Liver (tissue), 9 donors: ENCODE data around the gene KRT76. TPM values are rescaled to one million over a fixed set of nuclear protein-coding genes. Genes with fewer than 3 reads are reported as not detected.

ENCODE experiments used
- DNase-seq: peaks from one replicate; pipeline ENCODE4 v3.0.0-alpha.2; 2017; ENCODE audit warnings: low spot score
- H3K27ac ChIP-seq, 2 donors: one replicate each; pipeline ENCODE4 v1.7.0; 2013; ENCODE audit warnings: inconsistent platforms in 2 of 2, low read length in 2 of 2, control low read depth in 1 of 2, low read depth in 1 of 2, mild to moderate bottlenecking in 1 of 2
- H3K27me3 ChIP-seq, 4 donors: one replicate each; pipeline versions ENCODE4 v1.6.1 to v1.7.0; 2013; ENCODE audit warnings: low read length in 3 of 4, inconsistent platforms in 1 of 4, mild to moderate bottlenecking in 1 of 4, moderate library complexity in 1 of 4; ENCODE audit not compliant: control insufficient read depth in 4 of 4, insufficient read depth in 4 of 4
- H3K36me3 ChIP-seq, 4 donors: one replicate each; pipeline versions ENCODE4 v1.6.1 to v1.7.0; 2013; ENCODE audit warnings: low read length in 3 of 4, mild to moderate bottlenecking in 3 of 4, low read depth in 1 of 4, moderate library complexity in 1 of 4; ENCODE audit not compliant: control insufficient read depth in 4 of 4, insufficient read depth in 3 of 4
- H3K4me1 ChIP-seq, 4 donors: one replicate each; pipeline versions ENCODE4 v1.6.1 to v1.7.0; 2013; ENCODE audit warnings: low read length in 3 of 4, mild to moderate bottlenecking in 3 of 4, moderate library complexity in 1 of 4; ENCODE audit not compliant: control insufficient read depth in 4 of 4, insufficient read depth in 4 of 4
- H3K4me3 ChIP-seq, 3 donors: one replicate each; pipeline versions ENCODE4 v1.6.1 to v1.7.0; 2013; ENCODE audit warnings: low read length in 3 of 3, control low read depth in 1 of 3, low read depth in 1 of 3, mild to moderate bottlenecking in 1 of 3
- H3K9ac ChIP-seq, 2 donors: one replicate each; pipeline ENCODE4 v1.7.0; 2013; ENCODE audit warnings: low read length in 2 of 2, mild to moderate bottlenecking in 2 of 2, moderate library complexity in 2 of 2, control low read depth in 1 of 2, low read depth in 1 of 2
- H3K9me3 ChIP-seq, 4 donors: one replicate each; pipeline versions ENCODE4 v1.6.1 to v1.7.0; 2013; ENCODE audit warnings: low read length in 3 of 4; ENCODE audit not compliant: control insufficient read depth in 4 of 4
- FOXA1 ChIP-seq: IDR thresholded peaks from 2 replicates; pipeline ENCODE4 v1.6.1; 2016; ENCODE audit warnings: antibody characterized with exemption
- FOXA2 ChIP-seq: IDR thresholded peaks from 2 replicates; pipeline ENCODE4 v1.6.1; 2016; ENCODE audit warnings: antibody characterized with exemption
- GABPA ChIP-seq, 2 donors: IDR thresholded peaks in 1 of 2; conservative IDR thresholded peaks in 1 of 2; 2 replicates each; pipeline ENCODE4 v1.6.1; 2016; ENCODE audit warnings: antibody characterized with exemption in 2 of 2, mild to moderate bottlenecking in 1 of 2, moderate library complexity in 1 of 2
- HNF4A ChIP-seq, 2 donors: conservative IDR thresholded peaks; 2 replicates each; pipeline ENCODE4 v1.6.1; 2016; ENCODE audit warnings: antibody characterized with exemption in 2 of 2, mild to moderate bottlenecking in 2 of 2
- JUND ChIP-seq, 2 donors: IDR thresholded peaks; 2 replicates each; pipeline ENCODE4 v1.6.1; 2016; ENCODE audit warnings: antibody characterized with exemption in 2 of 2
- MAX ChIP-seq: IDR thresholded peaks from 2 replicates; pipeline ENCODE4 v1.6.1; 2016; ENCODE audit warnings: antibody characterized with exemption
- NR2F2 ChIP-seq: IDR thresholded peaks from 2 replicates; pipeline ENCODE4 v1.6.1; 2016; ENCODE audit warnings: antibody characterized with exemption
- SP1 ChIP-seq: IDR thresholded peaks from 2 replicates; pipeline ENCODE4 v1.6.1; 2018; ENCODE audit warnings: antibody characterized with exemption, mild to moderate bottlenecking
- TAF1 ChIP-seq: conservative IDR thresholded peaks from 2 replicates; pipeline ENCODE4 v1.6.1; 2016; ENCODE audit warnings: antibody characterized with exemption, mild to moderate bottlenecking
- YY1 ChIP-seq: IDR thresholded peaks from 2 replicates; pipeline ENCODE4 v1.6.1; 2016; ENCODE audit warnings: antibody characterized with exemption, mild to moderate bottlenecking
- WGBS: extraction: QIAGEN DNeasy Blood & Tissue Kit; methylation state at CpG from one replicate; pipeline ENCODE4 v1.1.7; 2013; 5-methylcytosine and 5-hydroxymethylcytosine counted together
- polyA plus RNA-seq, 2 donors: library from polyadenylated mRNA; stranded (reverse) in 1 of 2; unstranded in 1 of 2; fragments of 200-250 nt in 1 of 2; fragments of >200 nt in 1 of 2; fragmentation: Nextera tagmentation in 1 of 2; extraction: Ambion mirVana in 1 of 2; gene quantifications; one replicate each; pipeline versions ENCODE4 v1.2.1 to v1.2.3, GENCODE V29; 2013 to 2015
- total RNA-seq, 2 donors: library from RNA; depleted of rRNA; stranded (reverse); fragments of >200 nt; gene quantifications; one replicate each; pipeline ENCODE4 v1.2.3, GENCODE V29; 2014
- TF ChIP-seq, protein P1 (sequence below): IDR thresholded peaks from 2 replicates; pipeline ENCODE4 v1.6.1; 2016; ENCODE audit warnings: antibody characterized with exemption
- TF ChIP-seq, protein P2 (sequence below): IDR thresholded peaks from 2 replicates; pipeline ENCODE4 v1.6.1; 2016; ENCODE audit warnings: antibody characterized with exemption, mild to moderate bottlenecking
- TF ChIP-seq, protein P3 (sequence below): fragments of 150-350 bp; IDR thresholded peaks from 2 replicates; pipeline ENCODE4 v1.5.1; 2017; ENCODE audit warnings: improper control_type of control experiment, low read depth, low read length; ENCODE audit not compliant: missing input control
- donor health status: healthy.
- donor health status: healthy.
- donor health status: healthy.
- donor health status: healthy.
- donor health status: healthy.

The KRT76 gene
- total and polyA plus RNA-seq, 4 donors: not detected

GRCh38 chr12:52721838-52722470 is 55.2 kb downstream of the KRT76 start:
- no peak for DNase-seq
- Histone ChIP-seq H3K4me1 (no peaks in the 10 kb centered on the region), H3K36me3 (no peaks in the 10 kb centered on the region), H3K9ac (no peak overlapping the region), H3K27me3 (no peaks in the 10 kb centered on the region), H3K9me3 (no peaks in the 10 kb centered on the region), H3K4me3 (no peak overlapping the region), H3K27ac (no peak overlapping the region)
- TF ChIP-seq, protein P1, sequence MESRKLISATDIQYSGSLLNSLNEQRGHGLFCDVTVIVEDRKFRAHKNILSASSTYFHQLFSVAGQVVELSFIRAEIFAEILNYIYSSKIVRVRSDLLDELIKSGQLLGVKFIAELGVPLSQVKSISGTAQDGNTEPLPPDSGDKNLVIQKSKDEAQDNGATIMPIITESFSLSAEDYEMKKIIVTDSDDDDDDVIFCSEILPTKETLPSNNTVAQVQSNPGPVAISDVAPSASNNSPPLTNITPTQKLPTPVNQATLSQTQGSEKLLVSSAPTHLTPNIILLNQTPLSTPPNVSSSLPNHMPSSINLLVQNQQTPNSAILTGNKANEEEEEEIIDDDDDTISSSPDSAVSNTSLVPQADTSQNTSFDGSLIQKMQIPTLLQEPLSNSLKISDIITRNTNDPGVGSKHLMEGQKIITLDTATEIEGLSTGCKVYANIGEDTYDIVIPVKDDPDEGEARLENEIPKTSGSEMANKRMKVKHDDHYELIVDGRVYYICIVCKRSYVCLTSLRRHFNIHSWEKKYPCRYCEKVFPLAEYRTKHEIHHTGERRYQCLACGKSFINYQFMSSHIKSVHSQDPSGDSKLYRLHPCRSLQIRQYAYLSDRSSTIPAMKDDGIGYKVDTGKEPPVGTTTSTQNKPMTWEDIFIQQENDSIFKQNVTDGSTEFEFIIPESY: no peak
- TF ChIP-seq FOXA1 (no peak), NR2F2 (no peak), GABPA (IDR thresholded peaks at IDR 0.05 in 1 of 2, conservative IDR thresholded peaks at IDR 0.05 in 1 of 2) (no peak), JUND (IDR thresholded peaks at IDR 0.05) (no peak), TAF1 (no peak)
- TF ChIP-seq, protein P2, sequence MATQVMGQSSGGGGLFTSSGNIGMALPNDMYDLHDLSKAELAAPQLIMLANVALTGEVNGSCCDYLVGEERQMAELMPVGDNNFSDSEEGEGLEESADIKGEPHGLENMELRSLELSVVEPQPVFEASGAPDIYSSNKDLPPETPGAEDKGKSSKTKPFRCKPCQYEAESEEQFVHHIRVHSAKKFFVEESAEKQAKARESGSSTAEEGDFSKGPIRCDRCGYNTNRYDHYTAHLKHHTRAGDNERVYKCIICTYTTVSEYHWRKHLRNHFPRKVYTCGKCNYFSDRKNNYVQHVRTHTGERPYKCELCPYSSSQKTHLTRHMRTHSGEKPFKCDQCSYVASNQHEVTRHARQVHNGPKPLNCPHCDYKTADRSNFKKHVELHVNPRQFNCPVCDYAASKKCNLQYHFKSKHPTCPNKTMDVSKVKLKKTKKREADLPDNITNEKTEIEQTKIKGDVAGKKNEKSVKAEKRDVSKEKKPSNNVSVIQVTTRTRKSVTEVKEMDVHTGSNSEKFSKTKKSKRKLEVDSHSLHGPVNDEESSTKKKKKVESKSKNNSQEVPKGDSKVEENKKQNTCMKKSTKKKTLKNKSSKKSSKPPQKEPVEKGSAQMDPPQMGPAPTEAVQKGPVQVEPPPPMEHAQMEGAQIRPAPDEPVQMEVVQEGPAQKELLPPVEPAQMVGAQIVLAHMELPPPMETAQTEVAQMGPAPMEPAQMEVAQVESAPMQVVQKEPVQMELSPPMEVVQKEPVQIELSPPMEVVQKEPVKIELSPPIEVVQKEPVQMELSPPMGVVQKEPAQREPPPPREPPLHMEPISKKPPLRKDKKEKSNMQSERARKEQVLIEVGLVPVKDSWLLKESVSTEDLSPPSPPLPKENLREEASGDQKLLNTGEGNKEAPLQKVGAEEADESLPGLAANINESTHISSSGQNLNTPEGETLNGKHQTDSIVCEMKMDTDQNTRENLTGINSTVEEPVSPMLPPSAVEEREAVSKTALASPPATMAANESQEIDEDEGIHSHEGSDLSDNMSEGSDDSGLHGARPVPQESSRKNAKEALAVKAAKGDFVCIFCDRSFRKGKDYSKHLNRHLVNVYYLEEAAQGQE: no peak
- WGBS: 41% methylated on average over 3 of the region's 3 CpGs

GRCh38 chr12:52720365-52720886 is 56.7 kb downstream of the KRT76 start:
- no peak overlapping the region for H3K4me3 ChIP-seq
- no peak for DNase-seq
- H3K36me3 ChIP-seq: no peaks in the 10 kb centered on the region
- no peak overlapping the region for H3K9ac ChIP-seq
- no peak overlapping the region for H3K27ac ChIP-seq
- TF ChIP-seq NR2F2 (no peak), SP1 (no peak), YY1 (no peak), TAF1 (no peak), FOXA2 (no peak), HNF4A (conservative IDR thresholded peaks at IDR 0.05) (no peak), FOXA1 (no peak), MAX (no peak)
- TF ChIP-seq, protein P1: no peak
- TF ChIP-seq, protein P3, sequence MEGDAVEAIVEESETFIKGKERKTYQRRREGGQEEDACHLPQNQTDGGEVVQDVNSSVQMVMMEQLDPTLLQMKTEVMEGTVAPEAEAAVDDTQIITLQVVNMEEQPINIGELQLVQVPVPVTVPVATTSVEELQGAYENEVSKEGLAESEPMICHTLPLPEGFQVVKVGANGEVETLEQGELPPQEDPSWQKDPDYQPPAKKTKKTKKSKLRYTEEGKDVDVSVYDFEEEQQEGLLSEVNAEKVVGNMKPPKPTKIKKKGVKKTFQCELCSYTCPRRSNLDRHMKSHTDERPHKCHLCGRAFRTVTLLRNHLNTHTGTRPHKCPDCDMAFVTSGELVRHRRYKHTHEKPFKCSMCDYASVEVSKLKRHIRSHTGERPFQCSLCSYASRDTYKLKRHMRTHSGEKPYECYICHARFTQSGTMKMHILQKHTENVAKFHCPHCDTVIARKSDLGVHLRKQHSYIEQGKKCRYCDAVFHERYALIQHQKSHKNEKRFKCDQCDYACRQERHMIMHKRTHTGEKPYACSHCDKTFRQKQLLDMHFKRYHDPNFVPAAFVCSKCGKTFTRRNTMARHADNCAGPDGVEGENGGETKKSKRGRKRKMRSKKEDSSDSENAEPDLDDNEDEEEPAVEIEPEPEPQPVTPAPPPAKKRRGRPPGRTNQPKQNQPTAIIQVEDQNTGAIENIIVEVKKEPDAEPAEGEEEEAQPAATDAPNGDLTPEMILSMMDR: no peak
- H3K9me3 ChIP-seq: no peaks in the 10 kb centered on the region
- H3K27me3 ChIP-seq: peaks cover 0 to 5% (median under 1%) of the 10 kb centered on the region in 4 donors
- H3K4me1 ChIP-seq: no peaks in the 10 kb centered on the region
- 66% methylated on average over 8 of the region's 8 CpGs for WGBS
